ENCODE data around the gene C15orf39.

- TF ChIP-seq EZH2phosphoT487 (IDR thresholded peaks at IDR 0.05; ENCODE audit: insufficient read depth, low read depth) (no peak), EZH2 (IDR thresholded peaks at IDR 0.05; ENCODE audit: insufficient read depth, poor library complexity, severe bottlenecking) (no peak)
Observed at GRCh38 chr15:75202251-75203016, 752 bp downstream of the C15orf39 start.

All from GM23248 (cell line).